Heart right ventricle (tissue), 16 donors: Measurements from ENCODE around the gene PLLP. TPM values are rescaled to one million over a fixed set of nuclear protein-coding genes. Genes with fewer than 3 reads are reported as not detected.

Source experiments
- ATAC-seq, 8 donors: fragments of 200-7000 bp; cut with Tn5 transposase; one replicate each; pipeline ENCODE4 v1.9.1; 2020; ENCODE audit warnings: mild to moderate bottlenecking in 8 of 8, moderate library complexity in 8 of 8, moderate number of reproducible peaks in 1 of 8
- DNase-seq, 2 donors: peaks; one replicate each; pipeline ENCODE4 v3.0.0-alpha.2; 2020
- H3K27ac ChIP-seq, 10 donors: fragments of 200-600 bp; sonication (generic) in 2 of 10; one replicate each; pipeline versions ENCODE4 v1.5.0 to v1.8.0; 2020 to 2022; ENCODE audit warnings: mild to moderate bottlenecking in 3 of 10
- H3K27me3 ChIP-seq, 7 donors: fragments of 200-600 bp; one replicate each; pipeline ENCODE4 v1.8.0; 2021 to 2022; ENCODE audit warnings: mild to moderate bottlenecking in 2 of 7
- H3K36me3 ChIP-seq, 9 donors: fragments of 200-600 bp; sonication (generic) in 1 of 9; one replicate each; pipeline versions ENCODE4 v1.5.0 to v1.8.0; 2020 to 2022; ENCODE audit warnings: mild to moderate bottlenecking in 2 of 9
- H3K4me1 ChIP-seq, 9 donors: fragments of 200-600 bp; sonication (generic) in 1 of 9; one replicate each; pipeline versions ENCODE4 v1.5.0 to v1.8.0; 2020 to 2022; ENCODE audit warnings: mild to moderate bottlenecking in 4 of 9
- H3K4me3 ChIP-seq, 10 donors: fragments of 200-600 bp; sonication (generic) in 2 of 10; one replicate each; pipeline versions ENCODE4 v1.5.0 to v1.8.0; 2020 to 2022; ENCODE audit warnings: mild to moderate bottlenecking in 7 of 10, moderate library complexity in 2 of 10
- H3K9me3 ChIP-seq, 11 donors: fragments of 200-600 bp in 10 of 11; sonication (generic) in 2 of 11; one replicate each; pipeline versions ENCODE4 v1.5.0 to v1.8.0; 2013 to 2022; ENCODE audit warnings: mild to moderate bottlenecking in 2 of 11, control low read depth in 1 of 11, moderate library complexity in 1 of 11
- WGBS, 2 donors: extraction: QIAGEN DNeasy Blood & Tissue Kit; methylation state at CpG; one replicate each; pipeline ENCODE4 v1.1.7; 2013; ENCODE audit warnings: inconsistent platforms in 1 of 2; 5-methylcytosine and 5-hydroxymethylcytosine counted together
- intact Hi-C, 10 donors: fragments of 100-400 bp; cut with DNase I; formaldehyde crosslinking; loops; one replicate each; pipeline versions ENCODE4 v1.11.1 to v1.14.2; 2022
- polyA plus RNA-seq, 2 donors: library from polyadenylated mRNA; stranded (reverse); fragments of 200-250 nt; gene quantifications; one replicate each; pipeline ENCODE4 v1.2.3, GENCODE V29; 2013
- total RNA-seq, 10 donors: library from RNA; stranded (reverse); fragmentation: NEBNext Ultra II Directional in 3 of 10; extraction: Animal tissue kit (Norgen Biotek cat#: 25700) in 3 of 10; gene quantifications; one replicate each; pipeline versions ENCODE4 v1.2.1 to v1.2.4, GENCODE V29; 2021 to 2023
- TF ChIP-seq, protein P1 (sequence below), 9 donors: fragments of 200-600 bp; sonication (generic) in 2 of 9; IDR thresholded peaks; one replicate each; pipeline versions ENCODE4 v1.5.0 to v1.8.0; 2021 to 2022; ENCODE audit warnings: antibody characterized with exemption in 9 of 9, mild to moderate bottlenecking in 5 of 9, moderate library complexity in 1 of 9
- donor health status: Arrhythmogenic right ventricular cardiomyopathy.
- donor health status: ischemic (EF 13 %, LVEDD 7.1; RV severe dilation, severe dysfunction).
- donor health status: healthy with polysubstance abuse.
- donor health status: DM: no; HTN: yes; CAD: no.
- donor health status: DM: no; HTN: no; CAD: no.
- donor health status: ischemic (EF 25% LVEDD 6.9; RV normal size, moderate dysfunction).
- donor health status: ischemic (EF 25% LVEDD 5.7; RV mildly dilated, moderate dysfunction).
- donor health status: healthy.
- donor health status: DM: yes; HTN: yes; CAD: no.
- donor health status: Ischemic cardiomyopathy.
- donor health status: ischemic (EF 35%, LVEDD 5.7; RV mildly dilated, moderate dysfunction).
- donor health status: nonischemic (EF 11% LVEDD 7.7; RV severe dilation, severe dysfunction).
- donor health status: DM: yes; HTN: yes; CAD: no.
- donor health status: PGD.
- donor health status: ischemic (EF 29% LVEDD 5.4; RV normal size, mild dysfunction).
- donor health status: nonischemic (EF 23%, LVEDD 6.1; RV moderate dilation, normal function).

The PLLP gene
- total and polyA plus RNA-seq, 12 donors = 1.7 to 10.6 (median 2.4) TPM

DNA sequence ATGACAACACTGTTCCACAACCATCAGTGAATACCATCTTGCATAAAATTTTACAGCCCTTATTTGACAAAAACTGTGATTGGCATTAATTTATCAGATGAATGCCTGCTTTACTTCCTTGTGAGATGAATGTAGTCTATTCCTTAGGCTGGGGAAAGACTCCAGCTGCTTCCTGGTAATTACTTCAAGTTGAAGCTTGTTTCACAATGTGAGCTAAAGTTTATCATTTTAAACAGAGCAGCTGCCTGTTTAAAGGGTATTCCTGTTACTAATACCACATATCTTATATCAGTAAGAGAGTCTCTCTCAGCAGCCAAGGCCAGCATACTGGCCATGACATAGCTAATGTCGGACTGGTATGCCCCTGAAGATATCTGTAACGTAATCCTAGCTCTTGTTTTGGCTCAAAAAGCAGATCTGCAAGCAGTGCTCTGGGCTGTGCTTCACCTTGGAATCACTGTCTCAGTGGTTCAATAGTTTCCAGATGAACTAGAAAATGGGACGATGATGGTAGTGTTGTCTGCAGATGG lies 52.6 kb downstream of the PLLP start:
- Histone ChIP-seq H3K27ac (no peak overlapping the region), H3K9me3 (no peaks in the 10 kb centered on the region), H3K4me3 (no peak overlapping the region), H3K36me3 (peaks cover 0 to 100% (median 60%) of the 10 kb centered on the region in 9 donors), H3K4me1 (peaks cover 0 to 21% (median 7%) of the 10 kb centered on the region in 9 donors), H3K27me3 (no peaks in the 10 kb centered on the region)
- TF ChIP-seq, protein P1, sequence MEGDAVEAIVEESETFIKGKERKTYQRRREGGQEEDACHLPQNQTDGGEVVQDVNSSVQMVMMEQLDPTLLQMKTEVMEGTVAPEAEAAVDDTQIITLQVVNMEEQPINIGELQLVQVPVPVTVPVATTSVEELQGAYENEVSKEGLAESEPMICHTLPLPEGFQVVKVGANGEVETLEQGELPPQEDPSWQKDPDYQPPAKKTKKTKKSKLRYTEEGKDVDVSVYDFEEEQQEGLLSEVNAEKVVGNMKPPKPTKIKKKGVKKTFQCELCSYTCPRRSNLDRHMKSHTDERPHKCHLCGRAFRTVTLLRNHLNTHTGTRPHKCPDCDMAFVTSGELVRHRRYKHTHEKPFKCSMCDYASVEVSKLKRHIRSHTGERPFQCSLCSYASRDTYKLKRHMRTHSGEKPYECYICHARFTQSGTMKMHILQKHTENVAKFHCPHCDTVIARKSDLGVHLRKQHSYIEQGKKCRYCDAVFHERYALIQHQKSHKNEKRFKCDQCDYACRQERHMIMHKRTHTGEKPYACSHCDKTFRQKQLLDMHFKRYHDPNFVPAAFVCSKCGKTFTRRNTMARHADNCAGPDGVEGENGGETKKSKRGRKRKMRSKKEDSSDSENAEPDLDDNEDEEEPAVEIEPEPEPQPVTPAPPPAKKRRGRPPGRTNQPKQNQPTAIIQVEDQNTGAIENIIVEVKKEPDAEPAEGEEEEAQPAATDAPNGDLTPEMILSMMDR (IDR thresholded peaks at IDR 0.05) = no peak
- intact Hi-C loops = no loop called here
- WGBS, 2 donors = 74 to 81% methylated on average over 3 of the region's 3 CpGs
- ATAC-seq (no peak), DNase-seq (no peak)

GRCh38 chr16:57229079-57229478 lies 55.4 kb downstream of the PLLP start:
- 87 to 92% methylated on average over 1 of the region's 1 CpG for WGBS, 2 donors
- no peak for DNase-seq
- no peaks in the 10 kb centered on the region for H3K9me3 ChIP-seq
- TF ChIP-seq, protein P1 (IDR thresholded peaks at IDR 0.05) = no peak
- no peaks in the 10 kb centered on the region for H3K27me3 ChIP-seq
- no peak overlapping the region for H3K4me3 ChIP-seq
- ATAC-seq = no peak
- peaks cover 0 to 6% (median 0%) of the 10 kb centered on the region in 9 donors for H3K4me1 ChIP-seq
- peaks cover 0 to 100% (median 70%) of the 10 kb centered on the region in 9 donors for H3K36me3 ChIP-seq
- intact Hi-C loops = no loop called here
- H3K27ac ChIP-seq = no peak overlapping the region

DNA sequence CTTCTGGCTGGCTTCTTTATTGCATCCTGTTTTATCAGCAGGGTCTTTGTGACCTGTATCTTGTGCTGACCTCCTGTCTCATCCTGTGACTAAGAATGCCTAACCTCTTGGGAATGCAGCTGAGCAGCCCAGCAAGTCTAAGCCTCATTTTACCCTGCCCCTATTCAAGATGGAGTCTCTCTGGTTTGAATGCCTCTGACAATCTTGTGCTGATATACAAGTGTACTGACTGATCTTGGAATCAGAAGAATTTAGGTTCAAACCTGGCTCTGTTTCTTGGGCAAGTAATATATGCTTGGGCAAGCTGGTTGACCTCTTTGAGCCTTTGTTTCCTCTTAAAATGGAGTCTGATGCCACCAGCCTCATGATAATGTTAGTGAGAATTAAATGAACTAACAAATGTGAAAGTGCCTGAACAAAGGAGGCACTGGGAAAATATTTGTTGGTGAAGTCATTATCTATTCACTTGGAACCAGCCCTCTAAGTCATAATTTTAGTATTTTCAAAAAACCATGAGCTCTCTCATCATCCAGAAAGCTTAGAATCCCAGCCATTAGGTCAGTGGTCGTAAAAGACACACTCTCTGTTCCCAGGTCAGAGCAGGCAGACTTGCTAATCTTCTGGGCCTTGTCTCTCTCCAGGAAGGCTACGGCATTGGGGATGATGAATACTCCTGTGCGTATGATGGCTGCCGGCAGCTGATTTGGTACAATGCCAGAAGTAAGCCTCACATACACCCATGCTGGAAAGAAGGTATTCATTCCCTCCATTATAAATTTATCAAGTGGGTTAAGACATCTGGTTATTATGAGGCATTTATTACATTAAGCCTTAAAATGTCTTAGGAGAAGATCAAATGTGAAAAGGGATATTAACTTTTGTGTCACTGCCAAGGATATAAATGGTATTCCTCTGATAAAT lies 57.5 kb downstream of the PLLP start:
- Histone ChIP-seq H3K27ac (no peak overlapping the region), H3K27me3 (no peaks in the 10 kb centered on the region), H3K4me3 (no peak overlapping the region), H3K36me3 (peaks cover 0 to 100% (median 67%) of the 10 kb centered on the region in 9 donors), H3K9me3 (no peaks in the 10 kb centered on the region), H3K4me1 (no peaks in the 10 kb centered on the region)
- no peak for ATAC-seq
- WGBS, 2 donors = 86 to 92% methylated on average over 4 of the region's 4 CpGs
- no peak for DNase-seq
- TF ChIP-seq, protein P1 (IDR thresholded peaks at IDR 0.05) = no peak
- intact Hi-C loops = no loop called here

GRCh38 chr16:57225978-57226377 lies 58.5 kb downstream of the PLLP start:
- WGBS, 2 donors = 98% methylated on average over 7 of the region's 7 CpGs

More at GRCh38 chr16:57225978-57226377, 58.5 kb downstream of the PLLP start:
- DNase-seq = no peak
- Histone ChIP-seq H3K27ac (no peak overlapping the region), H3K36me3 (peaks cover 0 to 100% (median 65%) of the 10 kb centered on the region in 9 donors), H3K9me3 (no peaks in the 10 kb centered on the region), H3K4me1 (no peaks in the 10 kb centered on the region), H3K4me3 (no peak overlapping the region), H3K27me3 (no peaks in the 10 kb centered on the region)
- intact Hi-C loops = no loop called here
- ATAC-seq = no peak
- TF ChIP-seq, protein P1 (IDR thresholded peaks at IDR 0.05) = no peak
